Mesenchymal stem cell (in vitro differentiated cells and primary cell): Measurements from ENCODE around the gene NMB.
"Not testable (repeated sequence)": the region's sequence is repeated elsewhere in the genome, so short reads cannot be mapped to it uniquely, and the experiment has no call there.

ENCODE experiments used
- DNase-seq: peaks from one replicate; pipeline ENCODE4 v3.0.0-alpha.2; 2013
- H2AFZ ChIP-seq: one replicate; pipeline ENCODE4 v1.6.1; 2013; ENCODE audit warnings: low read depth, mild to moderate bottlenecking, control low read depth, inconsistent platforms, low read length, moderate library complexity
- H2AK5ac ChIP-seq: 2 replicates; pipeline ENCODE4 v1.6.1; 2013; ENCODE audit warnings: low read length, moderate library complexity, mild to moderate bottlenecking, inconsistent platforms; ENCODE audit not compliant: severe bottlenecking
- H2BK120ac ChIP-seq: one replicate; pipeline ENCODE4 v1.6.1; 2013; ENCODE audit warnings: low read depth, mild to moderate bottlenecking, inconsistent platforms, low read length, moderate library complexity
- H2BK12ac ChIP-seq, 2 experiments: one replicate each; pipeline ENCODE4 v1.6.1; 2013; ENCODE audit warnings: inconsistent platforms in 2 of 2, low read length in 2 of 2, mild to moderate bottlenecking in 2 of 2, moderate library complexity in 2 of 2, control low read depth in 1 of 2
- H2BK15ac ChIP-seq: one replicate; pipeline ENCODE4 v1.6.1; 2013; ENCODE audit warnings: mild to moderate bottlenecking, low read depth, inconsistent platforms; ENCODE audit not compliant: poor library complexity, severe bottlenecking
- H2BK5ac ChIP-seq: 2 replicates; pipeline ENCODE4 v1.6.1; 2013; ENCODE audit warnings: low read depth, mild to moderate bottlenecking, low read length, control low read depth, inconsistent platforms; ENCODE audit not compliant: poor library complexity, severe bottlenecking
- H3K14ac ChIP-seq, 2 experiments: one replicate each; pipeline ENCODE4 v1.6.1; 2013; ENCODE audit warnings: inconsistent platforms in 2 of 2, low read length in 2 of 2, control low read depth in 1 of 2, mild to moderate bottlenecking in 1 of 2, moderate library complexity in 1 of 2
- H3K18ac ChIP-seq, 2 experiments: one replicate each; pipeline ENCODE4 v1.6.1; 2013; ENCODE audit warnings: inconsistent platforms in 2 of 2, low read length in 2 of 2, control low read depth in 1 of 2, low read depth in 1 of 2, mild to moderate bottlenecking in 1 of 2
- H3K23ac ChIP-seq, 2 experiments: one replicate each; pipeline ENCODE4 v1.6.1; 2013; ENCODE audit warnings: inconsistent platforms in 2 of 2, low read length in 2 of 2, mild to moderate bottlenecking in 2 of 2, moderate library complexity in 2 of 2, control low read depth in 1 of 2
- H3K27ac ChIP-seq: 2 replicates; pipeline ENCODE4 v1.5.1; 2013; ENCODE audit warnings: mild to moderate bottlenecking, moderate library complexity, low read length, control low read depth, inconsistent platforms; ENCODE audit not compliant: poor library complexity, severe bottlenecking
- H3K27me3 ChIP-seq, 2 experiments: 2 replicates each; pipeline versions ENCODE4 v1.6.1 to v1.7.0; 2013; ENCODE audit warnings: low read length in 2 of 2, mild to moderate bottlenecking in 2 of 2, moderate library complexity in 2 of 2, control low read depth in 1 of 2, inconsistent platforms in 1 of 2; ENCODE audit not compliant: control insufficient read depth in 1 of 2, insufficient read depth in 1 of 2
- H3K36me3 ChIP-seq, 2 experiments: 2 replicates each; pipeline versions ENCODE4 v1.6.1 to v1.7.0; 2013; ENCODE audit warnings: low read length in 2 of 2, control low read depth in 1 of 2, inconsistent platforms in 1 of 2, low read depth in 1 of 2, mild to moderate bottlenecking in 1 of 2; ENCODE audit not compliant: insufficient read depth in 2 of 2, control insufficient read depth in 1 of 2
- H3K4ac ChIP-seq, 2 experiments: one replicate each; pipeline ENCODE4 v1.6.1; 2013; ENCODE audit warnings: inconsistent platforms in 2 of 2, low read length in 2 of 2, mild to moderate bottlenecking in 2 of 2, moderate library complexity in 2 of 2, control low read depth in 1 of 2, low read depth in 1 of 2
- H3K4me1 ChIP-seq: 2 replicates; pipeline ENCODE4 v1.6.1; 2013; ENCODE audit warnings: low read depth, low read length, control low read depth; ENCODE audit not compliant: control insufficient read depth, insufficient read depth
- H3K4me2 ChIP-seq: 2 replicates; pipeline ENCODE4 v1.6.1; 2013; ENCODE audit warnings: low read length, mild to moderate bottlenecking, inconsistent platforms; ENCODE audit not compliant: poor library complexity, severe bottlenecking
- H3K4me3 ChIP-seq, 2 experiments: 2 replicates each; pipeline versions ENCODE4 v1.5.1 to v1.7.0; 2013; ENCODE audit warnings: low read length in 2 of 2, mild to moderate bottlenecking in 2 of 2, control low read depth in 1 of 2, low read depth in 1 of 2; ENCODE audit not compliant: insufficient read depth in 1 of 2
- H3K79me1 ChIP-seq: replicated peaks from 2 replicates; pipeline ENCODE4 v1.6.1; 2013; ENCODE audit warnings: mild to moderate bottlenecking, control low read depth, low read length, inconsistent platforms; ENCODE audit not compliant: poor library complexity, severe bottlenecking
- H3K9ac ChIP-seq: 2 replicates; pipeline ENCODE4 v1.7.0; 2013; ENCODE audit warnings: mild to moderate bottlenecking, low read length, moderate library complexity
- H3K9me3 ChIP-seq: 2 replicates; pipeline ENCODE4 v1.7.0; 2013; ENCODE audit warnings: mild to moderate bottlenecking, low read length; ENCODE audit not compliant: control insufficient read depth
- H4K8ac ChIP-seq: one replicate; pipeline ENCODE4 v1.6.1; 2013; ENCODE audit warnings: inconsistent platforms, mild to moderate bottlenecking, low read length, moderate library complexity
- H4K91ac ChIP-seq: one replicate; pipeline ENCODE4 v1.6.1; 2013; ENCODE audit warnings: mild to moderate bottlenecking, low read length, inconsistent platforms
- WGBS: methylation state at CpG from one replicate; pipeline ENCODE4 v1.1.7; 2013; ENCODE audit warnings: mixed read lengths; 5-methylcytosine and 5-hydroxymethylcytosine counted together

Gene NMB

GRCh38 chr15:84645496-84645895, 12.5 kb downstream of the NMB start:
- no peak for DNase-seq
- H4K91ac ChIP-seq: no peak overlapping the region
- H3K23ac ChIP-seq: no peak overlapping the region
- H3K9me3 ChIP-seq: no peaks in the 10 kb centered on the region
- no peaks in the 10 kb centered on the region for H3K4me1 ChIP-seq
- no peaks in the 10 kb centered on the region for H3K27me3 ChIP-seq
- H2AK5ac ChIP-seq: no peak overlapping the region
- H3K9ac ChIP-seq: no peak overlapping the region
- H2AFZ ChIP-seq: no peak overlapping the region
- WGBS: 98% methylated on average over 10 of the region's 10 CpGs
- H3K18ac ChIP-seq: no peak overlapping the region
- H3K36me3 ChIP-seq: peaks cover 80 to 89% of the 10 kb centered on the region in 2 experiments
- H3K4me3 ChIP-seq: no peak overlapping the region
- H3K4me2 ChIP-seq: no peak overlapping the region
- no peak overlapping the region for H2BK12ac ChIP-seq
- no peak overlapping the region for H4K8ac ChIP-seq
- H2BK5ac ChIP-seq: no peak overlapping the region
- no peak overlapping the region for H3K27ac ChIP-seq
- no peak overlapping the region for H2BK120ac ChIP-seq
- no peak overlapping the region for H3K14ac ChIP-seq
- H3K79me1 ChIP-seq: peaks cover 32% of the 10 kb centered on the region
- no peak overlapping the region for H3K4ac ChIP-seq
- H2BK15ac ChIP-seq: no peak overlapping the region

GRCh38 chr15:84643838-84644237, 14.2 kb downstream of the NMB start:
- Histone ChIP-seq H4K8ac (no peak overlapping the region), H2BK12ac (no peak overlapping the region), H4K91ac (no peak overlapping the region), H3K4me2 (no peak overlapping the region), H3K4me3 (no peak overlapping the region), H3K27ac (no peak overlapping the region), H2AFZ (no peak overlapping the region), H3K9ac (no peak overlapping the region), H3K9me3 (no peaks in the 10 kb centered on the region), H3K18ac (no peak overlapping the region), H3K36me3 (peaks cover 82 to 93% of the 10 kb centered on the region in 2 experiments), H2BK120ac (no peak overlapping the region), H3K14ac (no peak overlapping the region), H3K27me3 (no peaks in the 10 kb centered on the region), H2BK5ac (no peak overlapping the region), H3K4me1 (no peaks in the 10 kb centered on the region), H2AK5ac (no peak overlapping the region), H3K23ac (no peak overlapping the region), H3K4ac (no peak overlapping the region), H2BK15ac (no peak overlapping the region), H3K79me1 (peaks cover 30% of the 10 kb centered on the region)
- no peak for DNase-seq
- 98% methylated on average over 6 of the region's 6 CpGs for WGBS

- not testable (repeated sequence) for H3K4me2 ChIP-seq, H2BK5ac ChIP-seq, H3K9me3 ChIP-seq, H2BK15ac ChIP-seq, H4K8ac ChIP-seq, H3K23ac ChIP-seq, H2AFZ ChIP-seq, H3K18ac ChIP-seq, H3K4ac ChIP-seq, H3K9ac ChIP-seq, H3K27ac ChIP-seq, H3K27me3 ChIP-seq, DNase-seq, H3K4me1 ChIP-seq, H2BK12ac ChIP-seq, H3K14ac ChIP-seq, H3K4me3 ChIP-seq, H2BK120ac ChIP-seq, H2AK5ac ChIP-seq, H4K91ac ChIP-seq
- 69% methylated on average over 2 of the region's 2 CpGs for WGBS
- Histone ChIP-seq H3K36me3 (peaks cover 71 to 93% of the 10 kb centered on the region in 2 experiments), H3K79me1 (peaks cover 21% of the 10 kb centered on the region)
These were observed 15.4 kb downstream of the NMB start for GRCh38 chr15:84642640-84643039.

GRCh38 chr15:84641871-84642270, 16.1 kb downstream of the NMB start:
- not testable (repeated sequence) for H2AFZ ChIP-seq, H3K18ac ChIP-seq, H3K9me3 ChIP-seq, H2BK5ac ChIP-seq, DNase-seq, H3K27me3 ChIP-seq, H3K4me1 ChIP-seq, H3K4me3 ChIP-seq, H3K4ac ChIP-seq, H3K27ac ChIP-seq, H3K23ac ChIP-seq, H3K9ac ChIP-seq, H2BK12ac ChIP-seq, H2BK15ac ChIP-seq, H3K14ac ChIP-seq, H3K4me2 ChIP-seq, H4K91ac ChIP-seq, H4K8ac ChIP-seq, H2AK5ac ChIP-seq, H2BK120ac ChIP-seq
- Histone ChIP-seq H3K36me3 (peaks cover 66 to 88% of the 10 kb centered on the region in 2 experiments), H3K79me1 (peaks cover 23% of the 10 kb centered on the region)
- 96% methylated on average over 9 of the region's 9 CpGs for WGBS
